DOHH2 (cell line): Measurements from ENCODE around the gene MSH5.

ENCODE experiments used
- H3F3A ChIP-seq: fragments of 200-600 bp; sonication (generic), shearing (Covaris generic); 2 replicates; pipeline ENCODE4 v1.6.0; 2016; ENCODE audit warnings: antibody characterized with exemption, mild to moderate bottlenecking; ENCODE audit not compliant: control insufficient read depth, insufficient read depth
- H3K27ac ChIP-seq: fragments of 200-600 bp; sonication (generic); 2 replicates; pipeline ENCODE4 v1.5.1; 2014; ENCODE audit warnings: low read depth, mild to moderate bottlenecking, low read length, moderate library complexity
- H3K27me3 ChIP-seq: fragments of 200-600 bp; sonication (generic); 2 replicates; pipeline ENCODE4 v1.6.1; 2014; ENCODE audit warnings: mild to moderate bottlenecking, low read length, mixed read lengths; ENCODE audit not compliant: control insufficient read depth
- H3K36me3 ChIP-seq: fragments of 200-600 bp; sonication (generic); 2 replicates; pipeline ENCODE4 v1.6.1; 2014; ENCODE audit warnings: mild to moderate bottlenecking, low read length, moderate library complexity, mixed read lengths; ENCODE audit not compliant: control insufficient read depth
- H3K4me1 ChIP-seq: fragments of 200-600 bp; sonication (generic); 2 replicates; pipeline ENCODE4 v1.6.1; 2014; ENCODE audit warnings: mild to moderate bottlenecking, low read length, mixed read lengths; ENCODE audit not compliant: control insufficient read depth
- H3K4me2 ChIP-seq: fragments of 200-600 bp; sonication (generic); 2 replicates; pipeline ENCODE4 v1.6.0; 2014; ENCODE audit warnings: mild to moderate bottlenecking, low read length, moderate library complexity
- H3K4me3 ChIP-seq: fragments of 200-600 bp; sonication (generic); 2 replicates; pipeline ENCODE4 v1.5.1; 2014; ENCODE audit warnings: mild to moderate bottlenecking, low read length, mixed read lengths
- H3K79me2 ChIP-seq: fragments of 200-600 bp; sonication (generic); 2 replicates; pipeline ENCODE4 v1.6.1; 2014; ENCODE audit warnings: mild to moderate bottlenecking, low read length, mixed read lengths; ENCODE audit not compliant: control insufficient read depth
- H3K9me2 ChIP-seq: fragments of 200-600 bp; sonication (generic); replicated peaks from 2 replicates; pipeline ENCODE4 v1.6.1; 2014; ENCODE audit warnings: mild to moderate bottlenecking, low read length, mixed read lengths; ENCODE audit not compliant: control insufficient read depth
- H3K9me3 ChIP-seq: fragments of 200-600 bp; sonication (generic); 2 replicates; pipeline ENCODE4 v1.6.1; 2014; ENCODE audit warnings: antibody characterized with exemption, low read length, mixed read lengths; ENCODE audit not compliant: control insufficient read depth, insufficient read depth
- H4K20me1 ChIP-seq: fragments of 200-600 bp; sonication (generic); 2 replicates; pipeline ENCODE4 v1.6.0; 2014; ENCODE audit warnings: low read depth, mild to moderate bottlenecking, antibody characterized with exemption, low read length, moderate library complexity; ENCODE audit not compliant: control insufficient read depth, insufficient read depth
- EZH2phosphoT487 ChIP-seq: fragments of 200-600 bp; sonication (generic); IDR thresholded peaks from 2 replicates; pipeline ENCODE4 v1.6.1; 2017; ENCODE audit warnings: borderline replicate concordance, mild to moderate bottlenecking, antibody characterized with exemption, low read length, moderate library complexity, mixed read lengths
- TF ChIP-seq, protein P1 (sequence below): fragments of 200-600 bp; sonication (generic); IDR thresholded peaks from one replicate; pipeline ENCODE4 v1.5.1; 2014; ENCODE audit warnings: antibody characterized with exemption, mild to moderate bottlenecking, low read depth, low read length; ENCODE audit not compliant: poor library complexity, severe bottlenecking

MSH5 gene

DNA sequence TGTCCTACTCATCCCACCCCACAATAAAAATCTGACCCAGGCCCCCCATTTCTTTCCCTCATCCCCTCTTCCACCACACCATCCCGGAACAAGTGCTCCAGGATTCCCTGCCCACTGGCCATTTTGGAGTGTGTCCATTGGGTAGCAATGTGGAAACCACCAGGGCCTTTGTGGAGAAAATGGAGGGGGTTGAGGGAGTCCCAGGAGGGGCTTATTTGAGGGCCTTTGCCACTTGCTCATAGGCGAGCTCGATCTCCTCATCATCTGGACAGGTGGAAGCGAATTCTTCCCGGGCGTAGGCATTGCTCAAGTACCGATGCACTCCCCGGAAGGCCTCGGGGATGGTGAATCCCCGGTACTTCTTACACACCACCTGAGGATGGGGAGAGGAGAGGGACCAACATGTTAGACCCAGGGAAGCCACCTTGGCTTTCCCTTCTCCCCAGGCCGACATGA is 9.1 kb upstream of the MSH5 start:
- Histone ChIP-seq H3K4me3 (no peak overlapping the region), H3K9me3 (no peaks in the 10 kb centered on the region), H4K20me1 (peaks cover 13% of the 10 kb centered on the region; the same call in 1 of the 2 replicates), H3K27me3 (no peaks in the 10 kb centered on the region), H3K4me1 (peaks cover 55% of the 10 kb centered on the region), H3F3A (peaks cover 33% of the 10 kb centered on the region), H3K4me2 (peak overlapping the region; percentile 90), H3K79me2 (peaks cover 27% of the 10 kb centered on the region), H3K36me3 (peaks cover 76% of the 10 kb centered on the region), H3K9me2 (no peaks in the 10 kb centered on the region), H3K27ac (no peak overlapping the region)
- TF ChIP-seq, protein P1, sequence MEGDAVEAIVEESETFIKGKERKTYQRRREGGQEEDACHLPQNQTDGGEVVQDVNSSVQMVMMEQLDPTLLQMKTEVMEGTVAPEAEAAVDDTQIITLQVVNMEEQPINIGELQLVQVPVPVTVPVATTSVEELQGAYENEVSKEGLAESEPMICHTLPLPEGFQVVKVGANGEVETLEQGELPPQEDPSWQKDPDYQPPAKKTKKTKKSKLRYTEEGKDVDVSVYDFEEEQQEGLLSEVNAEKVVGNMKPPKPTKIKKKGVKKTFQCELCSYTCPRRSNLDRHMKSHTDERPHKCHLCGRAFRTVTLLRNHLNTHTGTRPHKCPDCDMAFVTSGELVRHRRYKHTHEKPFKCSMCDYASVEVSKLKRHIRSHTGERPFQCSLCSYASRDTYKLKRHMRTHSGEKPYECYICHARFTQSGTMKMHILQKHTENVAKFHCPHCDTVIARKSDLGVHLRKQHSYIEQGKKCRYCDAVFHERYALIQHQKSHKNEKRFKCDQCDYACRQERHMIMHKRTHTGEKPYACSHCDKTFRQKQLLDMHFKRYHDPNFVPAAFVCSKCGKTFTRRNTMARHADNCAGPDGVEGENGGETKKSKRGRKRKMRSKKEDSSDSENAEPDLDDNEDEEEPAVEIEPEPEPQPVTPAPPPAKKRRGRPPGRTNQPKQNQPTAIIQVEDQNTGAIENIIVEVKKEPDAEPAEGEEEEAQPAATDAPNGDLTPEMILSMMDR = no peak
- TF ChIP-seq EZH2phosphoT487 = no peak

DNA sequence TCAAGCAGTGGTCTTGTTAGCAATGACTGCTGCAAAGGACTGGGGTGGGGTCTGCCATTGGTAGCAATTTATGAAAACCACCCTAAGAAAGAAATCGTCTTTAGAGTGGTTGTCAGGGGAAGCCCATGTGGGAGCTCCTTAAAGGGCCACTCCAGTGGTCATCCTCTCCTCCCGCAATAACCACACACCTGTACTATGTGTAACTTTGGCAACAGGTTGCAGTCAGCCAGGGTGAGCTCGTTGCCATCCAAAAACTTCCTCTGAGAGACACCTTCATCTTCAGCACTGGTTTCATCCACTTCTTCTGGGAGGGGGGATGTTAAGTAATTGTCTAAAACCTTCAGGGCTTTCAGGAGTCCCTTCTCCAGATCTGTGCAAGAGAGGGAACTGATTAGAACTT is 7.8 kb upstream of the MSH5 start:
- H4K20me1 ChIP-seq = peaks cover 13% of the 10 kb centered on the region; the same call in 1 of the 2 replicates
- no peak overlapping the region for H3K4me3 ChIP-seq
- no peaks in the 10 kb centered on the region for H3K27me3 ChIP-seq
- H3K4me2 ChIP-seq = no peak overlapping the region
- H3K27ac ChIP-seq = no peak overlapping the region
- no peaks in the 10 kb centered on the region for H3K9me2 ChIP-seq
- H3K4me1 ChIP-seq = peaks cover 58% of the 10 kb centered on the region
- H3K36me3 ChIP-seq = peaks cover 72% of the 10 kb centered on the region
- H3K79me2 ChIP-seq = peaks cover 40% of the 10 kb centered on the region
- no peaks in the 10 kb centered on the region for H3K9me3 ChIP-seq
- H3F3A ChIP-seq = peaks cover 39% of the 10 kb centered on the region
- TF ChIP-seq, protein P1 = no peak
- TF ChIP-seq EZH2phosphoT487 = no peak

DNA sequence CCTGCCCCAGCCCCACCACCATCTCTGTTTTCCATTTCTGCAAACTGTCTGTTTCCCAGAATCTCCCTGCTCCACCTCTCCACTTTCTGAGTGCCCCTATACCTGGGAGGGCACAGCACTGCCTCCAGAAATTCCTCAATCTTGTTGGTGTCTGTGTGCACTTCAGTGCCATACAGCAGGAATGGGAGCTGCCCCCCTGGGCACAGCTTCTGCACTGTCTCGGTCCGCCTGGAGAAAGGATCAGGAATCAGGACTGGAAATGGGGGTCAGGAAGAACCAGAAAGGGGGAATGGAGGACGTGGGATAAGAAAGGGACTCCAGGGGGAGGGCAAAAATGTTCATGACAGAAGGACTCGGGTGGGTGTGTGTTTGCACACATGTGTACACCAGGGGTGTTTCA is 6.1 kb upstream of the MSH5 start:
- Histone ChIP-seq H3K9me3 (no peaks in the 10 kb centered on the region), H3K27me3 (no peaks in the 10 kb centered on the region), H3K79me2 (peaks cover 40% of the 10 kb centered on the region), H3K27ac (peak overlapping the region; percentile 96; the same call in 1 of the 2 replicates), H3K4me3 (no peak overlapping the region), H3K36me3 (peaks cover 59% of the 10 kb centered on the region), H3K4me2 (peak overlapping the region; percentile 93), H3F3A (peaks cover 46% of the 10 kb centered on the region), H3K4me1 (peaks cover 58% of the 10 kb centered on the region), H3K9me2 (no peaks in the 10 kb centered on the region), H4K20me1 (peaks cover 13% of the 10 kb centered on the region; the same call in 1 of the 2 replicates)
- TF ChIP-seq EZH2phosphoT487 = no peak
- TF ChIP-seq, protein P1 = no peak
